Measurements from ENCODE around the gene DIO2. TPM values are rescaled to one million over a fixed set of nuclear protein-coding genes. Genes with fewer than 3 reads are reported as not detected.

DIO2 gene
- total RNA-seq, 6 donors from 2014 or later: 0.46 to 1.7 (median 0.85) TPM; not detected in 2

GRCh38 chr14:80206351-80207080 is 4.8 kb downstream of the DIO2 start:
- 76 to 83% methylated on average over 8 of the region's 8 CpGs for WGBS, 2 donors
- Histone ChIP-seq H3K9me3 (no peaks in the 10 kb centered on the region), H3K27me3 (no peaks in the 10 kb centered on the region), H3K27ac (no peak overlapping the region), H3K4me3 (no peak overlapping the region), H3K36me3 (no peaks in the 10 kb centered on the region), H3K4me1 (no peaks in the 10 kb centered on the region)
- ATAC-seq (ENCODE audit: low FRiP score in 2 of 2) (no peak), DNase-seq (no peak)
- TF ChIP-seq POLR2AphosphoS5 (IDR thresholded peaks at IDR 0.05) (no peak), EP300 (IDR thresholded peaks at IDR 0.05) (no peak), CTCF (IDR thresholded peaks at IDR 0.05) (no peak)

GRCh38 chr14:80202888-80203562 is 8.3 kb downstream of the DIO2 start:
- Histone ChIP-seq H3K4me1 (no peaks in the 10 kb centered on the region), H3K9me3 (no peaks in the 10 kb centered on the region), H3K4me3 (no peak overlapping the region), H3K27ac (no peak overlapping the region), H3K27me3 (no peaks in the 10 kb centered on the region), H3K36me3 (no peaks in the 10 kb centered on the region)
- DNase-seq (no peak), ATAC-seq (ENCODE audit: low FRiP score in 2 of 2) (no peak)
- TF ChIP-seq POLR2A (IDR thresholded peaks at IDR 0.05): no peak
- no peak for TF ChIP-seq POLR2AphosphoS5 (IDR thresholded peaks at IDR 0.05)
- no peak for TF ChIP-seq EP300 (IDR thresholded peaks at IDR 0.05)
- TF ChIP-seq CTCF (IDR thresholded peaks at IDR 0.05): no peak
- 56 to 74% methylated on average over 8 to 9 of the region's 9 CpGs for WGBS, 2 donors

GRCh38 chr14:80200093-80200492 is 11.2 kb downstream of the DIO2 start:
- Histone ChIP-seq H3K27me3 (no peaks in the 10 kb centered on the region), H3K36me3 (no peaks in the 10 kb centered on the region), H3K4me3 (no peak overlapping the region), H3K9me3 (no peaks in the 10 kb centered on the region), H3K27ac (no peak overlapping the region), H3K4me1 (no peaks in the 10 kb centered on the region)
- DNase-seq: no peak
- TF ChIP-seq POLR2AphosphoS5 (IDR thresholded peaks at IDR 0.05) (no peak), EP300 (IDR thresholded peaks at IDR 0.05) (no peak), CTCF (IDR thresholded peaks at IDR 0.05) (no peak), POLR2A (IDR thresholded peaks at IDR 0.05) (no peak)
- 67 to 75% methylated on average over 4 of the region's 4 CpGs for WGBS, 2 donors
- no peak for ATAC-seq (ENCODE audit: low FRiP score in 2 of 2)

- DNase-seq (no peak), ATAC-seq (ENCODE audit: low FRiP score in 2 of 2) (no peak)
- Histone ChIP-seq H3K27ac (no peak overlapping the region), H3K9me3 (no peaks in the 10 kb centered on the region), H3K36me3 (no peaks in the 10 kb centered on the region), H3K27me3 (no peaks in the 10 kb centered on the region), H3K4me1 (no peaks in the 10 kb centered on the region), H3K4me3 (no peak overlapping the region)
- 93% methylated on average over 6 of the region's 6 CpGs for WGBS, 2 donors
- no peak for TF ChIP-seq CTCF (IDR thresholded peaks at IDR 0.05)
- no peak for TF ChIP-seq POLR2AphosphoS5 (IDR thresholded peaks at IDR 0.05)
- no peak for TF ChIP-seq POLR2A (IDR thresholded peaks at IDR 0.05)
- TF ChIP-seq EP300 (IDR thresholded peaks at IDR 0.05): no peak
Observed at GRCh38 chr14:80188571-80188970, 22.7 kb downstream of the DIO2 start.
